Calu3 (cell line): ENCODE results near the gene ARRDC4. TPM values are rescaled to one million over a fixed set of nuclear protein-coding genes. Genes with fewer than 3 reads are reported as not detected.
"Not testable (repeated sequence)": the region's sequence is repeated elsewhere in the genome, so short reads cannot be mapped to it uniquely, and the experiment has no call there.

Experiments
- BruUV-seq: library from RNA; stranded (reverse); fragments of 400-500 nt; replicated peaks from 2 replicates; lab custom pipeline; 2021; lab: Mats Ljungman, UMichigan
- CTCF ChIA-PET: fragments of 300-600 bp; sonication (Branson Sonifier 250); formaldehyde crosslinking; loops from one replicate; lab custom pipeline; 2022; ENCODE audit warnings: antibody characterized with exemption; lab: Charles Lee
- DNase-seq: peaks from one replicate; pipeline ENCODE4 v3.0.0; 2022
- H3K27ac Mint-ChIP-seq: one replicate; pipeline ENCODE4 v1.8.0; 2022; ENCODE audit warnings: mixed read lengths; ENCODE audit not compliant: unreplicated experiment
- H3K27me3 Mint-ChIP-seq: one replicate; pipeline ENCODE4 v1.8.0; 2022; ENCODE audit warnings: mixed read lengths; ENCODE audit not compliant: unreplicated experiment
- H3K36me3 Mint-ChIP-seq: one replicate; pipeline ENCODE4 v1.8.0; 2022; ENCODE audit warnings: mild to moderate bottlenecking, moderate library complexity, mixed read lengths; ENCODE audit not compliant: insufficient read depth, unreplicated experiment
- H3K4me1 Mint-ChIP-seq: one replicate; pipeline ENCODE4 v1.8.0; 2022; ENCODE audit warnings: mild to moderate bottlenecking, low read depth, mixed read lengths; ENCODE audit not compliant: unreplicated experiment
- H3K4me3 Mint-ChIP-seq: one replicate; pipeline ENCODE4 v1.8.0; 2022; ENCODE audit warnings: mild to moderate bottlenecking, low read depth, moderate library complexity, mixed read lengths; ENCODE audit not compliant: unreplicated experiment
- H3K9me3 Mint-ChIP-seq: one replicate; pipeline ENCODE4 v1.8.0; 2022; ENCODE audit warnings: low read depth, mixed read lengths; ENCODE audit not compliant: unreplicated experiment
- intact Hi-C: fragments of 100-400 bp; cut with micrococcal nuclease; formaldehyde crosslinking; loops from one replicate; pipeline ENCODE4 v1.10.0; 2022; ENCODE audit not compliant: unreplicated experiment
- total RNA-seq: library from RNA; stranded (reverse); gene quantifications from 2 replicates; pipeline ENCODE4 v1.2.3, GENCODE V29; 2022
- TF ChIP-seq, protein P1 (sequence below): fragments of 200-600 bp; IDR thresholded peaks from one replicate; pipeline ENCODE4 v1.8.0; 2022; ENCODE audit warnings: antibody characterized with exemption; ENCODE audit not compliant: unreplicated experiment

The ARRDC4 gene
- total RNA-seq, 1 experiment from 2014 or later, result 3.0 TPM

DNA sequence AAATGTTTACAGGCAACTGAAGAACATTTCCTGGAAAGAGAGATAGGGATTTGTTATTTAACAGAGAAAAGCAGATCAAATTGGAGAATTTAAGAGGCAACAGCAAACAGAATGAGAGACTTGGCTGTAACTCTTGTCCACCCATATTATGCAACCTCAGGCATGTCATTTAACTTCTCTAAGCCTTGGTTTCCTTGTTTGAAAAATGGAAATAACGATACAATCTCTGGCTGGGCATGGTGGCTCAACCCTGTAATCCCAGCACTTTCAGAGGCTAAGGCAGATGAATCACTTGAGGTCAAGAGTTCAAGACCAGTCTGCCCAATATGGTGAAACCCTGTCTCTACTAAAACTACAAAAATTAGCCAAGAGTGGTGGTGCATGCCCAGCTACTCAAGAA, 23.7 kb downstream of the ARRDC4 start:
- intact Hi-C loops, result no loop called here
- H3K9me3 Mint-ChIP-seq, result peaks cover 10% of the 10 kb centered on the region
- no peak overlapping the region for H3K4me3 Mint-ChIP-seq
- no TSS peak for BruUV-seq
- CTCF ChIA-PET, result no interaction called here
- no peaks in the 10 kb centered on the region for H3K27me3 Mint-ChIP-seq
- no peaks in the 10 kb centered on the region for H3K36me3 Mint-ChIP-seq
- TF ChIP-seq, protein P1, sequence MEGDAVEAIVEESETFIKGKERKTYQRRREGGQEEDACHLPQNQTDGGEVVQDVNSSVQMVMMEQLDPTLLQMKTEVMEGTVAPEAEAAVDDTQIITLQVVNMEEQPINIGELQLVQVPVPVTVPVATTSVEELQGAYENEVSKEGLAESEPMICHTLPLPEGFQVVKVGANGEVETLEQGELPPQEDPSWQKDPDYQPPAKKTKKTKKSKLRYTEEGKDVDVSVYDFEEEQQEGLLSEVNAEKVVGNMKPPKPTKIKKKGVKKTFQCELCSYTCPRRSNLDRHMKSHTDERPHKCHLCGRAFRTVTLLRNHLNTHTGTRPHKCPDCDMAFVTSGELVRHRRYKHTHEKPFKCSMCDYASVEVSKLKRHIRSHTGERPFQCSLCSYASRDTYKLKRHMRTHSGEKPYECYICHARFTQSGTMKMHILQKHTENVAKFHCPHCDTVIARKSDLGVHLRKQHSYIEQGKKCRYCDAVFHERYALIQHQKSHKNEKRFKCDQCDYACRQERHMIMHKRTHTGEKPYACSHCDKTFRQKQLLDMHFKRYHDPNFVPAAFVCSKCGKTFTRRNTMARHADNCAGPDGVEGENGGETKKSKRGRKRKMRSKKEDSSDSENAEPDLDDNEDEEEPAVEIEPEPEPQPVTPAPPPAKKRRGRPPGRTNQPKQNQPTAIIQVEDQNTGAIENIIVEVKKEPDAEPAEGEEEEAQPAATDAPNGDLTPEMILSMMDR, result no peak
- no peak for DNase-seq
- no peaks in the 10 kb centered on the region for H3K4me1 Mint-ChIP-seq
- no peak overlapping the region for H3K27ac Mint-ChIP-seq

DNA sequence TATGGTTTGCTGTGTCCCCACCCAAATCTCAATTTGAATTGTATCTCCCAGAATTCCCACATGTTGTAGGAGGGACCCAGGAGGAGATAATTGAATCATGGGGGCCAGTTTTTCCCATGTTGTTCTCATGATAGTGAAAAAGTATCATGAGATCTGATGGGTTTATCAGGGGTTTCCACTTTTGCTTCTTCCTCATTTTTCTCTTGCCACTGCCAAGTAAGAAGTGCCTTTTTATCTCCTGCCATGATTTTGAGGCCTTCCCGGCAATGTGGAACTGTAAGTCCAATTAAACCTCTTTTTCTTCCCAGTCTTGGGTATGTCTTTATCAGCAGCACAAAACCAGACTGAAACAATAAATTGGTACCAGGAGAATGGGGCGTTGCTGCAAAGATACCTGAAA, 25.5 kb downstream of the ARRDC4 start:
- H3K9me3 Mint-ChIP-seq, CTCF ChIA-PET, H3K27ac Mint-ChIP-seq, H3K27me3 Mint-ChIP-seq, H3K36me3 Mint-ChIP-seq, intact Hi-C loops, H3K4me1 Mint-ChIP-seq, H3K4me3 Mint-ChIP-seq, DNase-seq, BruUV-seq: not testable (repeated sequence)

DNA sequence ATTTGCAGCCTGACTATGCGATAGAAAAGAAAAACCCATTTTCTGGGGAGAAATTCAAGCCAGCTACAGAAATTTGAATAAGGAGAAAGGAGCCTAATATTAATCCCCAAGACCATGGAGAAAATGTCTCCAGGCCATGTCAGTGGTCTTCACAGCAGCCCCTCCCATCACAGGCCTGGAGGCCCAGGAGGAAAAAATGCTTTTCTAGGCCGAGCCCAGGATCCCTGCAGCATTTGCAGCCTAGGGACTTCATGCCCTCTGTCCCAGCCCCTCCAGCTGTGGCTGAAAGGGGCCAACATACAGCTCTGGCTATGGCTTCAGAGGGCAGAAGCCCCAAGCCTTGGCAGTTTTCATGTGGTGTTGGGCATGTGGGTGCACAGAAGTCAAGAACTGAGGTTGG, 26.3 kb downstream of the ARRDC4 start:
- no peaks in the 10 kb centered on the region for H3K27me3 Mint-ChIP-seq
- H3K27ac Mint-ChIP-seq, result no peak overlapping the region
- no peaks in the 10 kb centered on the region for H3K4me1 Mint-ChIP-seq
- CTCF ChIA-PET, result no interaction called here
- H3K9me3 Mint-ChIP-seq, result peaks cover 10% of the 10 kb centered on the region
- DNase-seq, result no peak
- no TSS peak for BruUV-seq
- no peak overlapping the region for H3K4me3 Mint-ChIP-seq
- intact Hi-C loops, result no loop called here
- H3K36me3 Mint-ChIP-seq, result no peaks in the 10 kb centered on the region
- TF ChIP-seq, protein P1, result no peak

DNA sequence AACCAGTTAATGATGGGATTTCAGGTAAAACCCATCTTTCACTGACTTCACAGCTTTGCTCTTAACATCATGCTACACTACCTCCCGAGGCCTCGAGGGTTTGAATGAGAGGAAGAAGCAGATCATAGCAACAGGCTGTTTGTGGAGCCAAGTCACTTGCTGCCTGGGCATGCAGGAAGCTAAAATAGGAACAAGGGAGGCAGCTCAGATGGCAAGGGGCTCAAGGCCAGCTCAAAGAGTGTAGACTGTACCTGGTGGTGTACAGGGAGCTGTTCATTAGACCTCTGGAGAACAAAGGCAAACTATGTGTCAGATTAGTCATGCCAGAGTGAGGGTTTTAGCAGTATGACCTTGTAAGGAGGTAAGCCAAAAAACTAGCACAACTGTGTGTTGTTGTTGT, 28.8 kb downstream of the ARRDC4 start:
- H3K4me1 Mint-ChIP-seq, result no peaks in the 10 kb centered on the region
- no TSS peak for BruUV-seq
- TF ChIP-seq, protein P1, result no peak
- no peaks in the 10 kb centered on the region for H3K27me3 Mint-ChIP-seq
- CTCF ChIA-PET, result no interaction called here
- peaks cover 10% of the 10 kb centered on the region for H3K9me3 Mint-ChIP-seq
- no peak overlapping the region for H3K4me3 Mint-ChIP-seq
- no peak overlapping the region for H3K27ac Mint-ChIP-seq
- H3K36me3 Mint-ChIP-seq, result no peaks in the 10 kb centered on the region
- intact Hi-C loops, result no loop called here
- DNase-seq, result no peak

DNA sequence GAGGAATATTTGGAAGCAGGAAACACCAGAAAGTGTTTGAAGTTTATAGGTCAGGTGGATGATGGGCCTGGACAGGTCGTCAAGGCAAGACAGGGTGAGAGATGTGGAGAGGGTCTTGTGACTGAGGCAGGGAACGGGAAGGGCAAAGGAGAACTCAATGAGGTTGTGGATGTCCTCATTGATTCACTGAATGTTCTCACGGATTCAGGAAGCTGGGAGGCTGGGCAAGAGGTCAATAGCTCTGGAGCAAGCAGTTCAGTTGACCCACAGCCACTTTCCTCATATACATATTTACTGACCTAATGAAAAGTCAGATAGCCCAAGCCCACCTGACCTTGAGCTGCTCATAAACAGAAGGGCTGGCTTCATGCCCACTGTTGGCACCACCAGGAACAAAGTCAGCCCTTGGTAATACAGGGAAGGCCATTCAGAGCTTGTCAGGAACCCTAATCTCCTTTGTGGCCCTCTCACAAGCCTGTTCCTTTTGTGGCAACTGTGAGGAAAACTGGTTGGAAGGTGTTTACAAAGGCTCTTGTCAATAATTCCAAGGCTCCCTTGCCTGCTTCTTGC, 31.6 kb downstream of the ARRDC4 start:
- no peaks in the 10 kb centered on the region for H3K27me3 Mint-ChIP-seq
- no peak overlapping the region for H3K4me3 Mint-ChIP-seq
- peaks cover 20% of the 10 kb centered on the region for H3K4me1 Mint-ChIP-seq
- CTCF ChIA-PET, result no interaction called here
- TF ChIP-seq, protein P1, result no peak
- no TSS peak for BruUV-seq
- H3K36me3 Mint-ChIP-seq, result no peaks in the 10 kb centered on the region
- peaks cover 4% of the 10 kb centered on the region for H3K9me3 Mint-ChIP-seq
- no peak overlapping the region for H3K27ac Mint-ChIP-seq
- intact Hi-C loops, result no loop called here
- no peak for DNase-seq
